ENCODE measurements around the gene RMND5A.

Gene RMND5A

DNA sequence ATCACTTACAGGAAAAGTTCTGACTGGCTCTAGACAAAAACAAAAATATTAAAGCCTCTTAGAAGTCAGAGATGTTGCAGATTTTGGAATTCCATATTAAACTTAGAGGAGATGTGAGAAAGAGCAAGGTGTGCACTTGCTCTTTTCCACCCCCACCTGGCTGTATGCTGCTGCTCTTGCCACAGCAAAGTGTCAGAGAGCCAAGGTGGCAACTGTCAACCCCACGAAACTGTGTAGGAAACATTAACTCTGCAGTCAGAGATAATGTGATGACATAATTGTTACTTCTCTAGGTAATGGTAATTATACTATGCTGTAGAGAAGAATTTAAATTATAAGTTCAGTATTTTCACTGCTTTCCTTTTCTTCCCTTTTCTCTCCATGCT lies 45.2 kb downstream of the RMND5A start:
- no peak for DNase-seq (ENCODE audit: low read depth)

DNA sequence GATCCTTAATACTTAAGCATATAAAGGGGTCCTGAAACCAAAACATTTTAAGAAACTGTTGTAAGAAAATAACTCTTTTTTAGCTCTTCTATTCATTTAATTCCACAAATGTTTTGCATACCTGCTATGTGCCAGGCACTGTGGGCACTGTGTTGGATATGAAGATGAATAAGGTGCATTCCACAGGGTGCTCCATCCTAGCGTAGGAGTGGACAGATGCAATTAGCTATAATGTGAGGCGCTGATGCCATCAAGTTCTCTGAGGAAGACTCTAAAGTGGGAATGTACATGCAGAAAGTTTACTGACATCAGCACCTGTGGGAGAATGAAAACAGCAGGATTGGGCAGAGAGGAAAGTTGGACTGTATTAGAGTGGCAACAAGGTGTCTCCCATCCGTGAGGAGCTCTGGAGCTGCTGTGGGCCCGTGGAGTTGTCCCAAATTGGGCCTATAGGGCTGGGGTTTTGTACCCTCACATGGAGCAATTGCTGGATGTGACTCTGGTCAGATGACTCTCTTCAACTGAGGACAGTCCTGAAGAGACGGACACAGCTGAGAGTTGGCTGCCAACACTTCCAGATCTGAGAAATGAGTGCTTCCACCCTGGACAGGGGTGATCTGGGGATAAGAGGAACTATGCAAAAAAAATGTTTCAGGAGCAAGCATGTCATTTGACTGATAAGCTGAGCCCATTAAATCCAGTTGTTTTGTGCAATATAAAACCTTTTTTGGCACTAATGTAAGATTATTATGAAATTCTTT lies 48.3 kb downstream of the RMND5A start:
- no peak for DNase-seq (ENCODE audit: low read depth)

DNA sequence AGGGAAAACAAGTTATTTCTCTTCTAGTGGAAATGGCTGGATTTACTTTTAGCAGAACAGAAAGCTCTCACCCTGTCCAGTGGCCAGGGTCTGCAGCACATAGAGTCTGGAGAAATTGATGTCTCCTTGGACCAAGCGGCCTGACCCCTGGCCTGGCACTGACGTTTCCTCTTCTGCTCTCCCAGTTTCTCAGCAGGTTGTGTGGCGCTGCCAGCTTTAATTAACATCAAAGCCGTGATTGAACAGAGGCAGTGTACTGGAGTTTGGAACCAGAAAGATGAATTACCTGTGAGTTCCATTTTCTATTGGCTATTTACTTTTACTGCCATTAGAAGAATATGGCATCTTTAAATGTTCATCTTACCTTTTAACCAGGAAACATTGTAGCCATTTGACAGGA lies 49.7 kb downstream of the RMND5A start:
- DNase-seq (ENCODE audit: low read depth), result no peak

DNA sequence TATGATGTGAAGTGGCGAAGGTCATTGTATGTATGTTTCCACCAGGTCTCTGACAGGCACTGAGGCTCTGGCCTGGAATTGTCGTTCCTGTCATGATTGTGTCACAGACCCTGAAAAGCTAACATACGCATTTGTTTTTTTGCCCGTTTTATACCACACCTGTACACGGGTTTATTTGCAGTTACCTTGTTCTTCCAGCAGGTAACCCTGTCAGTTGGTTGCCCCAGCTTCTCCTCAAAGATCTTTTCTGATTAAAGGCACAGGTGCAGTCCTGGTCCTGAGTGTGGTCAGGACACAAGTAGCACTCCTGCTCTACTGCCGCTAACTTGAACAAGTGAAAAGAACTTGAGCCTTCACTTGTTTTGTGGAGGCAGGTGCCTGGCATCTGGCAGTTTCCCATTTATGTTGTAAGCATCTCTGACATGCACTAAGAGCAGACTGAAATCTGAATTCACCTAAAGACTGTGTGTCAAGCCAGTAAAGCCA lies 50.8 kb downstream of the RMND5A start:
- DNase-seq (ENCODE audit: low read depth), result no peak

DNA sequence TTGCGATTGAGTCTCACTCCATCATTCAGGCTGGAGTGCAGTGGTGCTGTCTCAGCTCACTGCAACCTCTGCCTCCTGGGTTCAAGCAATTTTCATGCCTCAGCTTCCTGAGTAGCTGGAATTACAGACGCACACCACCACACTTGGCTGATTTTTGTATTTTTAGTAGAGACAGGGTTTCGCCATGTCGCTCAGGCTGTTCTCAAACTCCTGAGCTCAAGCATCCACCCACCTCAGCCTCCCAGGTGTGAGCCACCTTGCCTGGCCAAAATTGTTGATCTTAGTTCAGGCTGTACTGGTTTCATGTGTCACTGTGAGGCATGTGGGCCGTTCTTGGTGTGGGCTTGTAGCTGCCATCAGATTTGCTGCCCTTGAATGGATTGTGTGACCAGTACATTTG lies 52.5 kb downstream of the RMND5A start:
- no peak for DNase-seq (ENCODE audit: low read depth)

DNA sequence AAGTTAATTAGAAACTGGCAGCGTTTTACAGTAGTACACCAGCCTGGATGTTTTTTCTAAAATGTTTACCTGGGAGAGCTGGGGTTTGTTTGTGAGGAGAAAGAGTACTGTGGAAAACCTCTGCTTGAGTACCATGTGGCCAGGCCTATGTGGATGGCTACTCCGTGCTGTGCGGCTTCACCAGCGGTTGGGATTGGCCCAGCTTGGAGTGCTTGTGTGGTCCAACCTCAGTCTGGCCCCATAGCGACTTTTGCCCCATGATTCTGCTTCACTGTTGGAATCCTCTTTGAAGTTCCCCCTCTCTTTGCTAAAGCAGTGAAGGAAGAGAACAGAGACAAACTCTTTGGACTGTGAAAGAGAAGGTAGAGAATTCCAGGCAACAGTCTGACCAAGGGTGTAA lies 54.8 kb downstream of the RMND5A start:
- no peak for DNase-seq (ENCODE audit: low read depth)

DNA sequence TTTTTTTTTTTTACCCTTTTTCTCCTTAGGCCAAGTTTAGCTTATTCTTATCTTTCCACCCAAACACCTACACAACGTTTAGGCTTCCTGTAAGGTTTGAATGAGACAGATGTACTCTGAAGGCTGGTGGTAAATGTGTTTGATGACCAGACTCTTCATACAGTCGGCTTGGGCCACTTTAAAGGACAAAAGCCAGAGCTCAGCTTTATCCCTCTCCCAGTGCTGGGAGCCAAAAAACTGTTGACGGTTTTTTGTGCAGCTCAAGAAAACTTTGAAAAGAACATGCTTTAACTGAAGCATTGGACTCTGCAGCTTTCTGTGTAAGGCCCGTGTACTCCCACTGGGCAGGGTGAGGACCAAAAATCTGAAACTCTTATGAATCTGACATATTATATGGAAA lies 55.2 kb downstream of the RMND5A start:
- no peak for DNase-seq (ENCODE audit: low read depth)

DNA sequence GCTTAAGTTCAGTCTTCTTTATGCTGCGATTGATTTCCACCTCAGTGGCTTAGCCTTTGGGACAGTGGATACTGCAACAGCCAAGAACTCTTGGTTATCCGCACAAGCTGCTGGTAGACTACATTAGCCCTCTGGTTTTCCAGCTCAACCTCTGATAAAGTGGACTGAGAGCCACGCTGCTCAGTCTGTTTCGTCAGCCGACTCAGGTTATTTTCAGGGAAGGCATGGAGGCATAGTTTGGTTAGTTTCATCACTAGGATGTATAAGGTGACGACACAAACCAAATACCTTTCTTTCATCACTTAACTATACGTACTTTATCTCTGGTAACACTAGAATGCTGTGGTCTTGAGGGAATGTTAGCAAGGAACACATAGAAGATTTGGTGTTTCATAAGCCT lies 56.4 kb downstream of the RMND5A start:
- DNase-seq (ENCODE audit: low read depth), result no peak

DNA sequence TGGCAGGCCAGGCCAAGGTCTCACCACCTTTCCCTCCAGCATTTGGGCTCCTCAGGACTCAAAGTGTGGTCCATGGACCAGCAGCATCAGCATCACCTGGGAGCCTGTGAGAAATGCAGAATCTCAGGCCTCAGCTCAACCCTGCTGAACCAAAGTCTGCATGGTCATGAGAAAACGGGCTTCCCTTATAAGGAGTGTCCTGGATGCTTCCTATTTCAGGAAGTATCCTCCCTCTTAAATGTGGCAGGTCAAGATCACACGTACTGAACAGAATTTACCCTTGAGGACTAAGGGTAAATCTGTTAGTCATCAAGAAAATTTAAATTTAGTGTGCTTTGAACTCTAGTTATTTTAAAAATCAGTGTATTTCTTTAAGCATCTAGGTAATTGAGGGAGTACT lies 58.9 kb downstream of the RMND5A start:
- DNase-seq (ENCODE audit: low read depth), result no peak

DNA sequence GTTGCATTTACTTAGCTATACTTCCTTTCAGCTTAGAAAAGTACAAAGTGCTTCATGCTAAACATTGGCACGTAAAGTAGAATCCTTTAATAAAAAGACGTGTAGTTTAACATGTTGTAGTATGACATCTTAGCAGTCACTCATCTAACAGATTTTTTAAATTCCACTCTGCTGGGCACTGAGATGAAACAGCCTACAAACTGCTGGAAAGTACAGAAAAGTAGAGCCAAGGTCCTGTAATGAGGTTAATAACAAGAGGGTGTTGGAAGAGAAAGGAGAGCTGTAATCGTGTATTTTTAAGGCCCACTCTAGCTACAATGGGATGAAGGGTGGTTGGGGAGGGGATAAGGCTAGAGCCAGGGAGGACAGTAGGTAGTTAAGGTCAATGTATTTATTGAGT lies 59.9 kb downstream of the RMND5A start:
- no peak for DNase-seq (ENCODE audit: low read depth)

DNA sequence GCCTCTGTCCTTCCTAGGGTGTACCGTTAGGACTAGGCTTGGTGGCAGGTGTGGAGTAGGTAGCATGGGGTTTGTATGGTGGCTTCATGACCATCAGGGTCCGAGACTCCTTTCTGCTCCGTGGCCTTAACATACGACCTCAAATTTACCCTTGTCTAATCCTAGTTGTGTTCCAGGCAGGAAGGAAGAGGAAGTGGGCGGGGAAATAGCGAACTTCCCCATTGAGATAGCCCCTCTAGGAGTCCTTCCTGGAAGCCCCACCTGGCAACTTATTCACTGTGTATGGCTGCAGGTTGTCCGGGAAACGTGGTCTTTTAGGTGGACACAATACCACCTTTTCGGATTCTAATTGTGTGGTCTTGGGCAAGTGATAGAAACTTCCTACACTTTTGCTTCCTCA lies 61.3 kb downstream of the RMND5A start:
- DNase-seq (ENCODE audit: low read depth), result no peak

DNA sequence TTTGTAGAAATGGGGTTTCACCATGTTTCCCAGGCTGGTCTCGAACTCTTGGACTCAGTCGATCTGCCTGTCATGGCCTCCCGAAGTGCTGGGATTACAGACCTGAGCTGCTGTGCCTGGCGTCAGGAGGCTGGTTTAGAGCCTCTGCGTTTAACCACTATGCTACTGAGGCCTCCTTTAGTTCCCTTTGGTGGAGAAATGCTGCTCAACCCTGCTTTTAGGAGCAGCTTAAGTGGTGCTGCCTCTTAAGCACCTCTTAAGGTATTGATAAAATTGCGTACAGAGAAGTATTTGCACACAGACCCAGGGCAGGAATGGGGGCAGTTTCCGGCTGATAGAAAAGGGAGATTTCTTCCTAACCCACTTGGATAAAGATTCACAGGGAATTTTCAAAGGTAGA lies 62.7 kb downstream of the RMND5A start:
- no peak for DNase-seq (ENCODE audit: low read depth)

DNA sequence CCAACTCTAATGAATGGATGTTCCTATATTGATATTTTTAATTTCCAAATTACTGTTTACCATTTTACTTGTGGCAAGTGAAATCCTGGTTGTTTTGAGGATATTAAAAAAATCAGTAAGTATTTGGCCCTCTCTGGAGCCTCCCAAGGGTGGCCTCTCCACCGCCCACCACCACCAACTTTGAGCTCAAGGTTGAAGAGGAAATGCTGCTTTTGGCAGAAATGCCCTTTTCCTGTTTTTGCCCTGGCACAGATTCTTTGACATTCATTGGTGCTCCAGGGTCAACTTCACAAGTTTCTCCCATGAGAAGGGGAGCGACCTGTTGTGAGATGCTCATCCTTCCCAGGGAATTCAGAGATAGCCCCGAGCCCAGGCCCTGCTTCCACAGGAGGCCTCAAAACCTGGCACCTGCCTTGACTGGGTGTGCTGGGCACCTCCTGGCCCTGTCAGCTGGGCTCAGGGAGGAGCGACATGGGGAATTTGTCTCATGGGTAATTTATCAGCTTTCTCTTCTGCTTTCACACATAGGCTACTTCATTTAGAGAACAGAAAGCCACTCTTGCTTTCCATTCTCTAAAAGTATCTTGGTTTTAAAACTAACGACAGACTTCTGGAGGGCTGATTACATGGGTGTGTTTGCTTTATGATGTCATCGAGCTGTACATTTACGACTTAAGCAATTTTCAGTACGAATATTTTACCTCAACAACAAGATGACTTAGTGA lies 63.7 kb downstream of the RMND5A start:
- no peak for DNase-seq (ENCODE audit: low read depth)

DNA sequence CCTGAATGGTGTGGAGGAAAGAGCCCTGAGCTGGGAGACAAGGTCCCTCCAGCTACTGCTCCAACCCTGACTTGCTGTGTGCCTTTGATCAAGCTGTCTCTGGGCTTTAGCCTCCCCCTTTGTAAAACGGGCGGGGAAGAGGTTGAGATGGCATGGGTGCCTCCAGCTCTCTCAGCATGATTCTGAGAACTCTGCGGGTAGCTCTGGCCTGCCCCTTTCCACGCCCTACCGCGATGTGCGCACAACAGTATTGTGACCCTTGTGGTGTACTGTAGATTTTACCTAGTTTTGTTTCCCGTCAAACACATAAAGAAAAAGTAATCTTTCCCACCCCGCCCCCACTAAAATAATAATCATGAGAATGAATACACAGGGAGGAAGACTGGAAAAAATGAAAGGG lies 65.4 kb downstream of the RMND5A start:
- peak; percentile 39 for DNase-seq (ENCODE audit: low read depth)

DNA sequence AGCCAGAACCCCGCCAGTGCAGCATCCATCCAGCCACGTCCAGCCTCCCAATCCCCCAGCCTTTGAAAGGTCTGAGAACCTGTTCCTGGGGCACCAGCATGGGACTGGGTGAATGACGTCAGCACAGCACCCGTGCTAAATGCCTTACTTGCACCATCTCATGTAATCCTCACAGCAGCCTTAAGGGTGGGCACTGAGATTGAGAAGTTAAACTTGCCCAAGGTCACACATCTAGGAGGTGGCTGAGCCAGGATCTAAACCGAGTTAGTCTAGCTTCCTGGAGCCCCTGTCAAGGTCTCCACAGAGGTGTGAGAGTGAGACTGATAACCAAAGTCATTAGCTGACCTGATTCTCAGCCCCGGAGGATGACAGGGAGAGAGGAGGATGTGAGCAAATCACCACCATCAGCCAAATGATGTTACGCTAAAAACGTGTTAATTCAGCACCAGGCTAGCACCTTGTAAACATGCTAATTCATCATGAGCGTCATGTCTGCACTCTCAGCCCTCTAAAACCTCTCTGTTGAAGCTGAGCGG lies 66.0 kb downstream of the RMND5A start:
- no peak for DNase-seq (ENCODE audit: low read depth)

DNA sequence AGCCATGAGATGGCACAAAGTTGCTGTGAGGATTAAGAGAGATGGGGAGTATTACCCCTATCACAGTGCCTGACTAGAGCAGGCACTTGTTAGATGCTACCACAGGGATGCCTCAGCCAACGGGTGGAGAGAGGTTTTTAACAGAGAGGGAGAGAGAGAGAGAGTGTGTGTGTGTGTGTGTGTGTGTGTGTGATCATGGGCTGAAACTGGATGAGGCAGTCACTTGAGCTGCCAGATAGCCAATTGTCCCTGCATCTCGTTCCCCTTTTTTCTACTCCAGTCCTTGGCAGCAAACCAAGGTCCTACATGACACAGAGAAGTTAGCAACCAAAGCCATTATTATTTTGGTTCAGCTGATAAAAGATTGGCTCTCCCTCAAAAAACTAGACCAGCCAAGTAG lies 67.6 kb downstream of the RMND5A start:
- no peak for DNase-seq (ENCODE audit: low read depth)

DNA sequence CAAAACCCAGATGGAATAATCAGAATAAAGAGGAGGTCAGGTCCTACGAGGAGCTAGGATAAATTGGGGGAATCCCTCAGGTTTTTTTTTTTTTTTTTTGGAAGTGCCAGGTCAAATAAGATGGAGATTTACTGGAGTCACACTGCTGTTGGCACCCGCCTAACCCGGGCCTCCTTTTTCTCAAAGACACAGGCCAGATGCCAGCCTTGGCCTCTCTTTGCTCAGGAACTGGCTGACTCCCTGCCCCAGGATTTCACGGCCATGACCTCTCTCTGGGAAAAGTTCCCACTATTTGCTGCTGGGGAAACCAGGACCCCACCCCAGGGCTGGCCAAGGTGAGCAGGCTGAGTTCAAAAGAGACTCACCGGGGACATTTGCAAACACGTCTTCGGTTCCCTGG lies 68.1 kb downstream of the RMND5A start:
- no peak for DNase-seq (ENCODE audit: low read depth)

DNA sequence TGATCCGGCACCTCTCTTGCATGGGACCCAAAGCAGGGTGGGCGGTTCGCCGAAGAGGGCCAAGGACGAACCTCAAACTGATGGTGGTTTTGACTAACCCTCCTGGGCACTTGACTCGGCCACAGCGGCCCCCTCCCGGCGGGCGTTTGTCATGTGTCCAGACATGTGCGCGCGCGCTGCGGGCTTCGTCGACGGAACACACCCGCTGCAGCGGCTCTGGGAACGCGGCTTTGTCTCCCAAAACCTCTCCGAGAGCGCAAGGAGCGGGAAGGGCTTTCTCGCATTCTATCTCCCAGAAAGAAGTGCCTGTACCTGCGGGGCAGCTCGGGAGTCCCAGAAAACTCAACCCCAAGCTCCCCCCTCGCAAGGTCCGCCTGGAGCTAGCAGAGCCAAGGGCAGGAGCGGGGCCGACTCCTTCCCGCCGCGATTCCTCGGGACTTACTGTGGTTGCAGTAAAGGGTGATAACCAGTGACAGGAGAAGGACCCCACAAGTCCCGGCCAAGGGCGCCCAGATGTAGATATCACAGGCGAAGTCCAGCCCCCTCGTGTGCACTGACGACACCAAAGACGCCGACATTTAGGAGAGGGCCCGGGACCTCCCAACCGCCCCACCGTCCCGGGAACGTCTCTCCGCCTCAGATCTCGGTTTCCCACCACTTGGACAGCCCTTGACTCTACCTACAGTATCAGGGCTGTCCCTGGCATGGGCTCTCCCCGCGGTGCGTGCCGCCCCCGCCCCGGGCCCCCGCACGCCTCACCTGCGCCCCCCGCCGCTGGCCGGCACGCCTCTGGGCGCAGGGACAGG lies 69.0 kb downstream of the RMND5A start:
- DNase-seq (ENCODE audit: low read depth), result no peak

DNA sequence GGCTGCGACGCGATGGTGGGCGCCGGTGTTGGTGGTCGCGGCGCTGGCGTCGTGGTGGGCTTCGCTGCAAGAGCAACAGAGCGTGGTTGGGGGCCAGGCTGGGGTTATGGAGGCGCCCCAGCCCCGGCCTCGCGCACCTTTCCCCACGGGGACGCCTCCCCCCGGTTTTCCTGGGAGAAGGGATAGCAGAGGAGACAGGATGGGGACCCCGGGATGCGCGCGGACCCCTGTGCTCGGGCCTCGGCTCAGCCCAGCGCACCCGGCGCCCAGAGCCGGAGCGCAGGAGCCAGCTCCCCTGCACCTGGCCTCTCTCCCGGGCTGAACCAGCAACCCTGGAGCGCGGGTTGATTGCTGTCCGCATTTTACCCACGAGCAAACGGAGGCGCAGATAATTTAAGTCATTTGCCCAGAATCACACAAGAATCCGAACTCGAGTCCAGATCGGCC lies 69.6 kb downstream of the RMND5A start:
- DNase-seq (ENCODE audit: low read depth), result no peak

DNA sequence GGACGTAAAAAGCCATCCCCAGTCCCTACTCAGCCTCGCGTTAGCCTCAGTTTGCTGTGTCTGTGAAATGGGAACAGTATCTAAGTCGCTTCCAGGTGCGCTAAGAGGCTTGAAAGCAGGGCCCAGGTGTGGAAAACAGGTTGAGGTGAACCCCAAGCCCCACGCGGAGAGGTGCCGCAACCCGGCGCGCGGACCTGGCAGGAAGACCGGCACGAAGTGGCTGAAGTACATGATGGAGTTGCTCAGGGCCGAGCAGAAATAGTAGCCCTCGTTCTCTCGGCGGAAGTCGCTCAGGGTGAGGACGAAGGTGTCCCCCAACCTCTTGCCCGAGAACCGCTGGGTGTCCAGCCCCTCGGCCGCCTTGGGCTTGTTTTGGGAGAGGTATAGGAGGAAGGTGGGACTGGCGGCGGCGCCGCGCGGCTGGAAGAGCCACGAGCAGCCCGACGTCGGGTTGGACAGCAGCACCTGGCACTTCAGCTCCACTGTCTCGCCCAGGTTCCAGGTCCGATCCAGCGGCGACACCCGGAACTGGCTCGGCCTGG lies 70.1 kb downstream of the RMND5A start:
- DNase-seq (ENCODE audit: low read depth), result no peak

DNA sequence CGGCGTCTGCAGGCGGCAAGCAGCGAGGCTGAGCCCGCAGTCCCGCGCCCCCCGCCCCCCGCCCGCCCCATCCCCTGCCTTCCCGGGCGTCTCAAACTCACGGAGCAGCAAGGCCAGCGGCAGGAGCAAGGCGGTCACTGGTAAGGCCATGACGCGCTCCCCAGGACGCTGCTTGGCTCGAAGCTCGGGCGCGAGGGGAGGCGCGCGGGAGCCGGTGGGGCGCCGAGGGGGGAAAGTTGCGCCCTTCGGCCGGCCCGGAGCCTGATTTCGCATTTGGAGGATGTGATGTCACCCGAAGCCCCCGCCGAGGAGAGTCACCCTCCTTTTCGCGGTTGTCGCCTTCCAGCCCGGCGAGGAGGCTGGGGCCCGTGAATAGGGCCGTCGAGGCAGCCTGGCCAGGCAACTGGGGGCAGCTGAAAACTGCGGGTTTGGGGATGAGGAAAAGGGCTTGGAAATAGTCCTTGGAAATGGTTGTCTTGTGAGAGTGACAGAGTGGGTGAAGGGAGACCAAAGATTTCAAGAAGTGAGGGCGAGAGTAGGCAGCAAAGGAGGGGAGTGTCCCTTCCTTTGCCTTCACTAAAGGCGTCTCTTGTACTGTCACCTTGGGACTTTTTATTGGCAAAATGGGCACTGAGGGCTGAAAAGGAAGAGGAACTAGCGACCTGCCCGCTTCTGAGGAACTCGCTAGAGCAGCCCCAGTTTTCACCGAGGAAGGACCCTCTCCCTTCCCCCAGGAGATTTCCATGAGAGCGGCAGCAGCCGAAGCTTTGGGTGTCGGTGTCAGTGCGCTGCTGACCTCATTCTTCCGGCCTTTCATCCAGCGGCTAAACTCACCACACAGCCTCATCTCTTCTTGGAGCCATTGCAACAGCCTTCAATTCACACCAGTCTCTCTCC lies 70.8 kb downstream of the RMND5A start, which contains the start of gene CD8A:
CD8A (minus strand) TSS at position 238 of the 897 bp plus-strand sequence; CDS start at position 150, 88 bp downstream.
- peak; percentile 45 for DNase-seq (ENCODE audit: low read depth)
